HepG2 (cell line): ENCODE results near the gene NMNAT1. TPM values are rescaled to one million over a fixed set of nuclear protein-coding genes. Genes with fewer than 3 reads are reported as not detected.

Source experiments
- ARNT ChIP-seq: fragments of 450-650 bp; IDR thresholded peaks from 2 replicates; pipeline ENCODE4 v1.6.1; 2017
- FOXJ3 ChIP-seq: sonication (generic); formaldehyde crosslinking; IDR thresholded peaks from 2 replicates; pipeline ENCODE4 v1.4.0; 2020; ENCODE audit warnings: missing genetic modification reagents, mild to moderate bottlenecking, borderline replicate concordance
- GATAD1 ChIP-seq: IDR thresholded peaks from 2 replicates; pipeline ENCODE4 v1.6.1; 2016; ENCODE audit warnings: missing genetic modification reagents, missing compliant biosample characterization
- HNRNPLL ChIP-seq: fragments of 200-400 bp; formaldehyde crosslinking; IDR thresholded peaks from 2 replicates; pipeline ENCODE4 v1.6.1; 2017; ENCODE audit warnings: mild to moderate bottlenecking, low read depth, low read length; ENCODE audit not compliant: poor library complexity, severe bottlenecking
- NR1H2 ChIP-seq: sonication (generic); formaldehyde crosslinking; IDR thresholded peaks from 2 replicates; pipeline ENCODE4 v1.8.1; 2022; ENCODE audit warnings: low read depth, missing genetic modification reagents, borderline replicate concordance
- ZNF24 ChIP-seq: fragments of 450-650 bp; IDR thresholded peaks from 2 replicates; pipeline ENCODE4 v1.6.1; 2017; ENCODE audit warnings: antibody characterized with exemption, mild to moderate bottlenecking
- polyA plus RNA-seq, 8 experiments: library from polyadenylated mRNA; depleted of rRNA in 3 of 8; stranded (reverse) in 7 of 8; unstranded in 1 of 8; fragments of >200 nt; fragmentation: Illumina TruSeq in 4 of 8; extraction: Trizol in 4 of 8; gene quantifications; 2 replicates each; pipeline versions ENCODE4 v1.2.1 to v1.2.3, GENCODE V29; 2011 to 2016; ENCODE audit warnings: low read depth in 4 of 8, missing spikeins in 1 of 8, mixed read lengths in 1 of 8; ENCODE audit not compliant: insufficient read depth in 1 of 8
- total RNA-seq, 5 experiments: library from RNA; depleted of rRNA; stranded (reverse); fragments of >200 nt; fragmentation: Illumina TruSeq; extraction: Trizol; gene quantifications; 2 replicates each; pipeline ENCODE4 v1.2.3, GENCODE V29; 2016; ENCODE audit warnings: low read depth in 1 of 5
- TF ChIP-seq, protein P1 (sequence below): sonication (generic); formaldehyde crosslinking; IDR thresholded peaks from 2 replicates; pipeline ENCODE4 v1.8.1; 2023; ENCODE audit warnings: mild to moderate bottlenecking, missing genetic modification reagents
- TF ChIP-seq, protein P2 (sequence below): sonication (generic); formaldehyde crosslinking; IDR thresholded peaks from 2 replicates; pipeline ENCODE4 v1.9.0; 2021; ENCODE audit warnings: missing genetic modification reagents, borderline replicate concordance
- TF ChIP-seq, protein P3 (sequence below): IDR thresholded peaks from 2 replicates; pipeline ENCODE4 v1.6.1; 2016; ENCODE audit warnings: missing compliant biosample characterization, missing genetic modification reagents, borderline replicate concordance

The NMNAT1 gene
- total and polyA plus RNA-seq, 2 of the 13 experiments (the other 11 are each of a cell fraction or from before 2014, with no cell fraction given): 5.6 to 12.2 TPM

DNA sequence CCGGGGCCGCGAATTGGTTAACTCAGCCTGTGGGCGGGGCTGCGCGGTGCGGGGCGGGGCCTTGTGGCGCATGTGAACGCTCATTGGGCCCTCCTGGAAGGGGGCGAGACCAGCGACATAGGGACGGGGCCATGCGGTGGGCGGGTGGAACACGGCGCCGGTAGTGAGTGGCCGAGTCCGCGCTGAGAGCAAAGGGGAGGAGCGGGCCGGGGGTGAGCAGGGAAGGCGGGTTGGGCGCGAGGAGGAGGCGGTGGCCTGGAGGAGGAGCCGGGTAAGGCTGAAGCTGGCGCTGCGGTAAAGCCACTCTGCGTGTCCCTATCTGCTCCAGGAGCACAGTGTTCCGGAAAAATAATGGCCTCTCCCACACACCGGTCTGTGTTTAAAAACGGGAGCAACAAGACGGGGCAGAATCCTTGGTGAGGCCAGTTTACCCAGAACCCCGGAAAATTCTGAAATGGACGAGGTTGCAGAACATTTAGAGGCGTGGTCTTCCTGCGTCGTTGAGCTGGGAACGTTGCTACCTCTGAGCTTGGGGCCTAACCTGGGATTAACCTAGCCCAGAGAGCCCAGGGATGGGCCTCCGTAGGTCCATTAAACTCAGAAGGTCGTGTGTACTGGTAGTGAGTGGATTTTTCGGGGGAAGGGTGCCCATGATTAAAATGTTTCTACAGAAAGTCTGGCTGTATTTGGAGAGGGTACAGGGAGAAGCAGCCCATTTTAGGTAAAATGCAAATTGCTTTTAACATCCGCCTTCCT, 32.7 kb upstream of the NMNAT1 start (continued):
- no peak for TF ChIP-seq ARNT
- peak; percentile 18; the same call in 1 of the 2 replicates for TF ChIP-seq FOXJ3 (CRISPR knock-in tag)
- TF ChIP-seq, protein P1, sequence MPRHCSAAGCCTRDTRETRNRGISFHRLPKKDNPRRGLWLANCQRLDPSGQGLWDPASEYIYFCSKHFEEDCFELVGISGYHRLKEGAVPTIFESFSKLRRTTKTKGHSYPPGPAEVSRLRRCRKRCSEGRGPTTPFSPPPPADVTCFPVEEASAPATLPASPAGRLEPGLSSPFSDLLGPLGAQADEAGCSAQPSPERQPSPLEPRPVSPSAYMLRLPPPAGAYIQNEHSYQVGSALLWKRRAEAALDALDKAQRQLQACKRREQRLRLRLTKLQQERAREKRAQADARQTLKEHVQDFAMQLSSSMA: no peak
- no peak for TF ChIP-seq NR1H2
- 0 out of 2 replicates have a peak, but pooled peaks have one; percentile 39 for TF ChIP-seq GATAD1
- no peak for TF ChIP-seq ZNF24
- TF ChIP-seq, protein P2, sequence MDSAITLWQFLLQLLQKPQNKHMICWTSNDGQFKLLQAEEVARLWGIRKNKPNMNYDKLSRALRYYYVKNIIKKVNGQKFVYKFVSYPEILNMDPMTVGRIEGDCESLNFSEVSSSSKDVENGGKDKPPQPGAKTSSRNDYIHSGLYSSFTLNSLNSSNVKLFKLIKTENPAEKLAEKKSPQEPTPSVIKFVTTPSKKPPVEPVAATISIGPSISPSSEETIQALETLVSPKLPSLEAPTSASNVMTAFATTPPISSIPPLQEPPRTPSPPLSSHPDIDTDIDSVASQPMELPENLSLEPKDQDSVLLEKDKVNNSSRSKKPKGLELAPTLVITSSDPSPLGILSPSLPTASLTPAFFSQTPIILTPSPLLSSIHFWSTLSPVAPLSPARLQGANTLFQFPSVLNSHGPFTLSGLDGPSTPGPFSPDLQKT: no peak
- peak; percentile 75 for TF ChIP-seq HNRNPLL
- TF ChIP-seq, protein P3, sequence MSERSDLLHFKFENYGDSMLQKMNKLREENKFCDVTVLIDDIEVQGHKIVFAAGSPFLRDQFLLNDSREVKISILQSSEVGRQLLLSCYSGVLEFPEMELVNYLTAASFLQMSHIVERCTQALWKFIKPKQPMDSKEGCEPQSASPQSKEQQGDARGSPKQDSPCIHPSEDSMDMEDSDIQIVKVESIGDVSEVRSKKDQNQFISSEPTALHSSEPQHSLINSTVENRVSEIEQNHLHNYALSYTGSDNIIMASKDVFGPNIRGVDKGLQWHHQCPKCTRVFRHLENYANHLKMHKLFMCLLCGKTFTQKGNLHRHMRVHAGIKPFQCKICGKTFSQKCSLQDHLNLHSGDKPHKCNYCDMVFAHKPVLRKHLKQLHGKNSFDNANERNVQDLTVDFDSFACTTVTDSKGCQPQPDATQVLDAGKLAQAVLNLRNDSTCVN (CRISPR knock-in tag): peak; percentile 63; the same call in 1 of the 2 replicates
- TF ChIP-seq, all 625 proteins: peak for 165
